ENCODE data around the gene GRM8. TPM values are rescaled to one million over a fixed set of nuclear protein-coding genes. Genes with fewer than 3 reads are reported as not detected.

GRM8 gene
- polyA plus RNA-seq, 1 donor (not counting 4 experiments of a cell fraction or from before 2014, with no cell fraction given) = not detected

- dilution Hi-C loops (cut with MboI; ENCODE audit: extremely low pct_ligation_motif_present, low sequenced_read_pairs) = no loop called here
- Histone ChIP-seq H2AFZ (ENCODE audit: control insufficient read depth, low read length) (no peak overlapping the region), H3K4me3 (ENCODE audit: control insufficient read depth in 2 of 3, extremely low read depth in 1 of 3, insufficient read depth in 2 of 3, low read depth in 1 of 3, low read length in 3 of 3) (no peak overlapping the region), H3K36me3 (ENCODE audit: control insufficient read depth in 2 of 2, extremely low read depth in 1 of 2, insufficient read depth in 2 of 2, low read length in 2 of 2) (no peaks in the 10 kb centered on the region), H3K4me2 (ENCODE audit: control insufficient read depth, extremely low read depth, insufficient read depth, low read depth, low read length) (no peak overlapping the region), H3K79me2 (ENCODE audit: control insufficient read depth, insufficient read depth, low read length) (no peaks in the 10 kb centered on the region), H3K4me1 (ENCODE audit: control insufficient read depth, extremely low read depth, insufficient read depth, low read length) (no peaks in the 10 kb centered on the region), H4K20me1 (ENCODE audit: control insufficient read depth, extremely low read depth, insufficient read depth, low read length) (no peaks in the 10 kb centered on the region), H3K9me1 (ENCODE audit: control insufficient read depth, extremely low read depth, insufficient read depth, low read length) (no peaks in the 10 kb centered on the region), H3K27me3 (ENCODE audit: control insufficient read depth, extremely low read depth, insufficient read depth, low read length) (no peaks in the 10 kb centered on the region), H3K9me3 (ENCODE audit: control insufficient read depth, low read depth, low read length) (no peaks in the 10 kb centered on the region), H3K27ac (ENCODE audit: control insufficient read depth, insufficient read depth, low read length) (no peak overlapping the region), H3K9ac (ENCODE audit: control insufficient read depth, extremely low read depth, insufficient read depth, low read length) (no peak overlapping the region)
- no peak for FAIRE-seq
- no peak for TF ChIP-seq CTCF (optimal IDR thresholded peaks at IDR 0.05 in 1 of 3, IDR thresholded peaks at IDR 0.05 in 1 of 3, conservative IDR thresholded peaks at IDR 0.05 in 1 of 3; ENCODE audit: extremely low read depth in 1 of 3, insufficient read depth in 2 of 3, low read length in 3 of 3)
- TF ChIP-seq EZH2 (IDR thresholded peaks at IDR 0.05; ENCODE audit: low read length) = no peak
- DNase-seq (ENCODE audit: low read depth, low spot score) = no peak
Measured at GRCh38 chr7:126818393-126819196, 434.1 kb downstream of the GRM8 start.

GRCh38 chr7:126809188-126809587 is 443.6 kb downstream of the GRM8 start:
- dilution Hi-C loops (cut with MboI; ENCODE audit: extremely low pct_ligation_motif_present, low sequenced_read_pairs) = no loop called here
- Histone ChIP-seq H3K9ac (ENCODE audit: control insufficient read depth, extremely low read depth, insufficient read depth, low read length) (no peak overlapping the region), H2AFZ (ENCODE audit: control insufficient read depth, low read length) (no peak overlapping the region), H3K9me3 (ENCODE audit: control insufficient read depth, low read depth, low read length) (no peaks in the 10 kb centered on the region), H4K20me1 (ENCODE audit: control insufficient read depth, extremely low read depth, insufficient read depth, low read length) (no peaks in the 10 kb centered on the region), H3K9me1 (ENCODE audit: control insufficient read depth, extremely low read depth, insufficient read depth, low read length) (no peaks in the 10 kb centered on the region), H3K36me3 (ENCODE audit: control insufficient read depth in 2 of 2, extremely low read depth in 1 of 2, insufficient read depth in 2 of 2, low read length in 2 of 2) (no peaks in the 10 kb centered on the region), H3K4me3 (ENCODE audit: control insufficient read depth in 2 of 3, extremely low read depth in 1 of 3, insufficient read depth in 2 of 3, low read depth in 1 of 3, low read length in 3 of 3) (no peak overlapping the region), H3K27ac (ENCODE audit: control insufficient read depth, insufficient read depth, low read length) (no peak overlapping the region), H3K4me2 (ENCODE audit: control insufficient read depth, extremely low read depth, insufficient read depth, low read depth, low read length) (no peak overlapping the region), H3K4me1 (ENCODE audit: control insufficient read depth, extremely low read depth, insufficient read depth, low read length) (no peaks in the 10 kb centered on the region), H3K27me3 (ENCODE audit: control insufficient read depth, extremely low read depth, insufficient read depth, low read length) (no peaks in the 10 kb centered on the region), H3K79me2 (ENCODE audit: control insufficient read depth, insufficient read depth, low read length) (no peaks in the 10 kb centered on the region)
- TF ChIP-seq EZH2 (IDR thresholded peaks at IDR 0.05; ENCODE audit: low read length) (no peak), CTCF (optimal IDR thresholded peaks at IDR 0.05 in 1 of 3, IDR thresholded peaks at IDR 0.05 in 1 of 3, conservative IDR thresholded peaks at IDR 0.05 in 1 of 3; ENCODE audit: extremely low read depth in 1 of 3, insufficient read depth in 2 of 3, low read length in 3 of 3) (no peak)
- no peak for FAIRE-seq
- DNase-seq (ENCODE audit: low read depth, low spot score) = no peak
